ENCODE measurements around the gene FBLN7. TPM values are rescaled to one million over a fixed set of nuclear protein-coding genes. Genes with fewer than 3 reads are reported as not detected.

The FBLN7 gene
- total RNA-seq, 2 donors from 2014 or later: 3.0 to 4.0 TPM

GRCh38 chr2:112187046-112187715 lies 49.0 kb downstream of the FBLN7 start:
- Histone ChIP-seq H3K27me3 (replicated peaks; ENCODE audit: insufficient read depth) (no peaks in the 10 kb centered on the region), H3K36me3 (no peaks in the 10 kb centered on the region), H3K4me1 (replicated peaks) (no peaks in the 10 kb centered on the region), H3K9me3 (no peaks in the 10 kb centered on the region), H3K27ac (no peak overlapping the region), H3K4me3 (no peak overlapping the region)
- DNase-seq (ENCODE audit: low spot score): no peak
- TF ChIP-seq POLR2A (IDR thresholded peaks at IDR 0.05) (no peak), POLR2AphosphoS5 (IDR thresholded peaks at IDR 0.05) (no peak), CTCF (IDR thresholded peaks at IDR 0.05) (no peak)
- intact Hi-C loops (cut with DNase I): no loop called here
- 97% methylated on average over 31 of the region's 31 CpGs for WGBS

- 73% methylated on average over 9 of the region's 9 CpGs for WGBS
- DNase-seq (ENCODE audit: low spot score): no peak
- no peaks in the 10 kb centered on the region for H3K9me3 ChIP-seq
- no peaks in the 10 kb centered on the region for H3K36me3 ChIP-seq
- intact Hi-C loops (cut with DNase I): no loop called here
- no peak overlapping the region for H3K4me3 ChIP-seq
- no peak overlapping the region for H3K27ac ChIP-seq
- TF ChIP-seq POLR2A (IDR thresholded peaks at IDR 0.05) (no peak), POLR2AphosphoS5 (IDR thresholded peaks at IDR 0.05) (no peak), CTCF (IDR thresholded peaks at IDR 0.05) (no peak)
- H3K27me3 ChIP-seq (replicated peaks; ENCODE audit: insufficient read depth): no peaks in the 10 kb centered on the region
- H3K4me1 ChIP-seq (replicated peaks): no peaks in the 10 kb centered on the region
Measured at GRCh38 chr2:112187805-112188596, 49.8 kb downstream of the FBLN7 start.

GRCh38 chr2:112189001-112189556 lies 50.9 kb downstream of the FBLN7 start:
- no peak for DNase-seq (ENCODE audit: low spot score)
- H3K4me3 ChIP-seq: no peak overlapping the region
- H3K9me3 ChIP-seq: no peaks in the 10 kb centered on the region
- H3K36me3 ChIP-seq: no peaks in the 10 kb centered on the region
- H3K27me3 ChIP-seq (replicated peaks; ENCODE audit: insufficient read depth): no peaks in the 10 kb centered on the region
- TF ChIP-seq POLR2A (IDR thresholded peaks at IDR 0.05) (no peak), CTCF (IDR thresholded peaks at IDR 0.05) (no peak), POLR2AphosphoS5 (IDR thresholded peaks at IDR 0.05) (no peak)
- no peaks in the 10 kb centered on the region for H3K4me1 ChIP-seq (replicated peaks)
- no peak overlapping the region for H3K27ac ChIP-seq
- intact Hi-C loops (cut with DNase I): no loop called here
- 94% methylated on average over 3 of the region's 3 CpGs for WGBS

- no peaks in the 10 kb centered on the region for H3K9me3 ChIP-seq
- intact Hi-C loops (cut with DNase I): no loop called here
- DNase-seq (ENCODE audit: low spot score): no peak
- H3K4me1 ChIP-seq (replicated peaks): no peaks in the 10 kb centered on the region
- no peak overlapping the region for H3K4me3 ChIP-seq
- no peaks in the 10 kb centered on the region for H3K36me3 ChIP-seq
- H3K27ac ChIP-seq: no peak overlapping the region
- no peaks in the 10 kb centered on the region for H3K27me3 ChIP-seq (replicated peaks; ENCODE audit: insufficient read depth)
- TF ChIP-seq POLR2AphosphoS5 (IDR thresholded peaks at IDR 0.05) (no peak), POLR2A (IDR thresholded peaks at IDR 0.05) (no peak), CTCF (IDR thresholded peaks at IDR 0.05) (no peak)
- 86% methylated on average over 2 of the region's 2 CpGs for WGBS
Measured at GRCh38 chr2:112194028-112194427, 55.8 kb downstream of the FBLN7 start.
